Activated naive CD8-positive, alpha-beta T cell treated with anti-CD3 and anti-CD28 coated beads, Interleukin-2, amount 50 U/mL, for 24 hours (primary cell): ENCODE data around the gene ABHD13.
A peak's percentile ranks its signal among the peaks of the same experiment; 100 is the strongest.
"Not testable (repeated sequence)": the region's sequence is repeated elsewhere in the genome, so short reads cannot be mapped to it uniquely, and the experiment has no call there.

Experiments
- ATAC-seq: fragments of 150-1000 bp; cut with Tn5 transposase; one replicate; pipeline ENCODE4 v1.10.0; 2021
- DNase-seq: peaks from one replicate; pipeline ENCODE4 v3.0.0; 2021
- H3K27ac Mint-ChIP-seq: one replicate; pipeline ENCODE4 v1.8.0; 2021; ENCODE audit warnings: mild to moderate bottlenecking, mixed read lengths
- H3K27me3 Mint-ChIP-seq: one replicate; pipeline ENCODE4 v1.8.0; 2021; ENCODE audit warnings: mixed read lengths
- H3K36me3 Mint-ChIP-seq: one replicate; pipeline ENCODE4 v1.8.0; 2021; ENCODE audit warnings: low read depth, mixed read lengths
- H3K4me1 Mint-ChIP-seq: one replicate; pipeline ENCODE4 v1.8.0; 2021; ENCODE audit warnings: mixed read lengths
- H3K4me3 Mint-ChIP-seq: one replicate; pipeline ENCODE4 v1.8.0; 2021; ENCODE audit warnings: mild to moderate bottlenecking, moderate library complexity, mixed read lengths
- H3K9me3 Mint-ChIP-seq: one replicate; pipeline ENCODE4 v1.8.0; 2021; ENCODE audit warnings: mixed read lengths

ABHD13 gene

GRCh38 chr13:108212886-108213285, 5.3 kb upstream of the ABHD13 start:
- H3K36me3 Mint-ChIP-seq: peaks cover 35% of the 10 kb centered on the region
- peaks cover 36% of the 10 kb centered on the region for H3K4me1 Mint-ChIP-seq
- no peaks in the 10 kb centered on the region for H3K27me3 Mint-ChIP-seq
- H3K9me3 Mint-ChIP-seq: peaks cover 27% of the 10 kb centered on the region
- peak overlapping the region; percentile 46 for H3K4me3 Mint-ChIP-seq
- ATAC-seq (no peak), DNase-seq (no peak)
- H3K27ac Mint-ChIP-seq: no peak overlapping the region

GRCh38 chr13:108213946-108214345, 4.2 kb upstream of the ABHD13 start:
- peaks cover 34% of the 10 kb centered on the region for H3K36me3 Mint-ChIP-seq
- DNase-seq (no peak), ATAC-seq (no peak)
- H3K4me1 Mint-ChIP-seq: peaks cover 42% of the 10 kb centered on the region
- H3K27me3 Mint-ChIP-seq: peaks cover 3% of the 10 kb centered on the region
- H3K9me3 Mint-ChIP-seq: peaks cover 22% of the 10 kb centered on the region
- H3K4me3 Mint-ChIP-seq: peak overlapping the region; percentile 71
- H3K27ac Mint-ChIP-seq: peak overlapping the region; percentile 52

DNA sequence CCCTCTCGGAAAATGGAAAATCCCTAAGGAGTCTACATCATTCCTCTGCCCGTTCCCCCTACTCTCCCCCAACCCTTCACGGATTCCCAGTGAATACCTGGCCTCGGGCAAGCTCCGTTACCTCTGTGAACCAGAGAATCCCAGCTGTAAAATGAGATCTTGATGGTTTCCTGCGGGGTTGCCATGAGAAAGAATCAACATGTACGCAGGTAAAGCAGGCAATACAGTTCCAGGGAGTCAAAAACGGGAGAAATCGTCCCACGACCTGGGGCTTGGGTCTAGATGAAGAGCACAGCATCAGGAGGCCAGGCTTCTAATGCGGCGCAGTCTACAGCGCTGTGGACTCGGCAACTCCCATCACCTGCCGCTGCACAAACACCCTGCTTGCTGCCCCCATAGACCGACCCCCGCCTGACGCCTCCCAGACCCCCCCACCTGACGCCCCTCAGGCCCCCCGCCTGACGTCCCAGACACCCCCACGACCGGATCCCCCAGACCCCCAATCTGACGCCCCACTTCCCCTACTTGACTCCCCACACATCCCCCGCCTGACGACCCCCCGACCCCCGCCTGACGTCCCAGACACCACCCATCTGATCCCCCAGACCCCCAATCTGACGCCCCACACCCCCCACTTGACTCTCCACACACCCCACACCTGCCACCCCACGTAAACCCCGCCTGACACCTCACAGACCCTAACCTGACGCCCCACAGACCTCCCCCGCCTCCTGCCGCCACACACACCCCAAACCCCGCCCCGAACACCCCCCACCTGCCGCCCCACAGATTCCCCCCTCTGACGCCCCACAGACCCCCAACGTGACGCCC, 3.5 kb upstream of the ABHD13 start:
- Mint-ChIP-seq H3K9me3 (peaks cover 17% of the 10 kb centered on the region), H3K36me3 (peaks cover 28% of the 10 kb centered on the region), H3K27me3 (peaks cover 3% of the 10 kb centered on the region), H3K4me1 (peaks cover 49% of the 10 kb centered on the region), H3K4me3 (peak overlapping the region; percentile 87), H3K27ac (peak overlapping the region; percentile 81)
- no peak for ATAC-seq
- DNase-seq: peak; percentile 7

DNA sequence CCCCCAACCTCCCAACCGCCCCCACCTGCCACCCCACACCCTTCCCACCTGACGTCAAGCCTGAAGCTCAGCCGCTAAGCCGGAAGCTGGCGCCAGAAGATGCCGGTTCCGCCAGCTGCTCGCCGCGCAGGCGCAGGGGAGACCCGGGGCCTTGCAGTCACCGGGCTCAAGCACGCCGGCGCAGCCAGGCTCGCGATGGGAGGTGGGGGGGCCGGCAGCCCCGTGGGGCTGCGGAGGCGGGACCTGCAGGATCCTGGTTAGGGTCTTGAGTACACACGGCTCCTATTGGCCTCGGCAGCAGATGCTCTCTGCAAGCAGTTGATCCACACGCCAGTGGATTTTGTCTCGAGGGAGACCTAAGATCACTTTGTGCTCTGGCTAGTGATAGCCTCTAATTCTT, 2.8 kb upstream of the ABHD13 start, which contains the start of gene LIG4:
TSS of gene LIG4 (minus strand) at position 101 of the 400 bp plus-strand sequence. CDS start 4,268 bp downstream, outside the sequence.
- Mint-ChIP-seq H3K4me1 (peaks cover 54% of the 10 kb centered on the region), H3K36me3 (peaks cover 20% of the 10 kb centered on the region), H3K27me3 (peaks cover 3% of the 10 kb centered on the region), H3K4me3 (peak within 1 kb of the TSS; percentile 87), H3K27ac (peak within 1 kb of the TSS; percentile 81), H3K9me3 (peaks cover 11% of the 10 kb centered on the region)
- DNase-seq (peak; percentile 90), ATAC-seq (peak; percentile 75)

DNA sequence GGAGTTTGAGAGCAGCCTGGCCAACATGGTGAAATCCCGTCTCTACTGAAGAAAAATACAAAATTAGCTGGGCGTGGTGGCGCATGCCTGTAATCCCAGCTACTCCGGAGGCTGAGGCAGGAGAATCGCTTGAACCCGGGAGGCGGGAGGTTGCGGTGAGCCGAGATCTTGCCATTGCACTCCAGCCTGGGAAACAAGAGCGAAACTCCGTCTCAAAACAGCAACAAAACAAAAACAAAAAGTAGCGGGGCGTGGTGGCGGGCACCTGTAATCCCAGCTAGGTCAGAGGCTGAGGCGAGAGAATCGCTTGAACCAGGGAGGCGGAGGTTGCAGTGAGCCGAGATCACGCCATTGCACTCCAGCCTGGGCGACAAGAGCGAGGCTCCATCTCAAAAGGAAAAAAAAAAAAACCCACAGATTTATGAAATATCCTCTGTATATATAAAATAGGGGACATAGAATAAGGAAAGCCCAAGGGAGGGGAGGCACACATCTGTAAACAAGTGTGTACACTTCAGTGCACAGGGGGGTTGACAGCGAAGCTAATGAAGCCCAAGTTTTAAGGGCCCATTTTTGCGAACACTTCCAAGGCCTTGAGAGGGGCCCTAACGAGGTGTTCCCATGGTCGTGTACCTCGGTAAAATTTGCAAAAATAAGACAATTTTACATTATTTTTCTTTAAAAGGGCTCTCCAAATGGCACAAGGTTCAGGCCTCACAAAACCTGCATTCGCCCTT, 717 bp upstream of the ABHD13 start:
- H3K9me3 Mint-ChIP-seq, ATAC-seq, H3K36me3 Mint-ChIP-seq, H3K27me3 Mint-ChIP-seq: not testable (repeated sequence)
- DNase-seq: peak; percentile 14
- peaks cover 65% of the 10 kb centered on the region for H3K4me1 Mint-ChIP-seq
- H3K27ac Mint-ChIP-seq: peak overlapping the region; percentile 95
- peak overlapping the region; percentile 87 for H3K4me3 Mint-ChIP-seq

GRCh38 chr13:108220041-108220440, 1.8 kb downstream of the ABHD13 start:
- no peak for DNase-seq
- Mint-ChIP-seq H3K36me3 (peaks cover 3% of the 10 kb centered on the region), H3K4me1 (peaks cover 68% of the 10 kb centered on the region), H3K9me3 (no peaks in the 10 kb centered on the region), H3K27ac (peak overlapping the region; percentile 83), H3K27me3 (peaks cover 3% of the 10 kb centered on the region), H3K4me3 (peak overlapping the region; percentile 87)
- ATAC-seq: no peak

DNA sequence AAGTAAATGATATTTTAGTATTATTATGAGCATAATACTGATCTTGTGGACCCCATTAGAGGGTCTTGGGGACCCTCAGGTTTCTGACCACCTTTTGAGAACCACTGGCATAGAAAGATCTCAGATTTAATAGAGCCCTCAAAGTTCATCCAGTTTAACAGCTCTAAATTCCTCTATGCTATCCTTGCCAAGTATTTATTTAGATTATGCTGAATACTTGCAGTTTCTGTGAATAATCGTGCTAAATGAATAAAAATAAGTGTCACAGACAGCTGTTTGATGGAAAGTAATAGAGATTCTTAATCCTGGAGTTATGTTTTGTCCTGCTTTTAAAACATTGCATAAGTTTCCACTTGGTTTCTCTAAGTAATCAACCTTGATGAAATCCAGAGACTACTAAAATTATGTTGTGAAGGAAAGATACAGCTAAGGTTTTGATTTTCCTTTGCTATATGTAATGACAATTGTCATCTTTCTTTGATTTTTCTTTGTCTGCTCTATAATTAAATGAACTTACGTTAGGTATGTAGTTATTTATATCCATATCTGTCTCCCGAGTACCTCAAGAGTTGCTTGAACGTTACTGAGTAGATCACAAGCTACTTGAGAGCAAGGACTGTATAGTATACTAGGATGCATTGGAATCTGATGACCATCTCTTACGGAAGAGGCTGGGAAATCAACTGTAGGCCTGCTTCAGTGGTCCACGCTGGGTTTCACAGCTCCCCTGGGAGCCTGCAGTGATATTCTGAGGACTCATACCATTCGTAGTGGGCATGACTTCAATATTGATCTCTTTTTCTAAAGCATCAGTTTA, 5.7 kb downstream of the ABHD13 start:
- no peak for ATAC-seq
- H3K4me1 Mint-ChIP-seq: peaks cover 72% of the 10 kb centered on the region
- H3K4me3 Mint-ChIP-seq: no peak overlapping the region

DNA sequence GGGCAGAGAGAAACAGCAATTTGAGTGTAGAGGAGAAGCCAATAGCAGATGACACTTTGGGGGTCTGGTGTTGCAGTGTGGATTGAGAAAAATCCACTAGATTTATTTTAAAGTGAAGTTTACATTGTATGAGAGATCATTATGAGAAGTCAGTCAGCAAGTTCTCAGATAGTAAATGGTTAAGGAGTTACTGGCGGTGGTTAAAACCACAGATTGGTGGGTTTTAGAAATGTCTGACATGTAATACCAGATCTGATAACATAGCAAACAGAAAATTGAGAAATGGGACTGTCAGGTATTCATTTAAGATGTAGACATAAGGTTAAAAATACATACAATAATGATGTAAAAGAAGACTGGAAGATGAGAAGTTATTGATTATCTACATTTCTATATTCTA, 7.2 kb downstream of the ABHD13 start:
- Mint-ChIP-seq H3K9me3 (no peaks in the 10 kb centered on the region), H3K27ac (peak overlapping the region; percentile 0), H3K4me3 (no peak overlapping the region), H3K27me3 (no peaks in the 10 kb centered on the region), H3K36me3 (peaks cover 9% of the 10 kb centered on the region), H3K4me1 (peaks cover 64% of the 10 kb centered on the region)
- ATAC-seq (peak; percentile 74), DNase-seq (no peak)

More for the DNA sequence above, 5.7 kb downstream of the ABHD13 start:
- H3K27me3 Mint-ChIP-seq: no peaks in the 10 kb centered on the region
- H3K27ac Mint-ChIP-seq: no peak overlapping the region
- DNase-seq: no peak
- H3K36me3 Mint-ChIP-seq: no peaks in the 10 kb centered on the region
- H3K9me3 Mint-ChIP-seq: no peaks in the 10 kb centered on the region

DNA sequence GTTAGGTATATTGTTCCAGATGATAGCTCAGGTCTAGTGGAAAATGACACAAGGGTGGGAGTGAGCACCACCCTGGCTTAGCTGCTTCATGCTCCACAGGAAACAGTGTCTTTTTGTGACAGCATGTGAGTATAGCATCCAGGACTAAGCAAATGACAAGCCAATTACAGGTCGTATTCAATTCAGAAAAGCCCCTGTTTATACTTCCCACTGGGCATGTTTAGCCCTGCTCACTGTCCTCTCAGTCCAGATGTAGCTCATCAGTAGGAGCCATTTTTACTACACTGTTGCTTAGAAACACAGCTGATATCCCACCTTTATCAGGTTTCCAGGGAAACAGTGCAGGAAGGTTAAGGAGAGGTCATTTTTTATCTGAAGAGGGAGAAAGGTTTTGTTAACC, 8.0 kb downstream of the ABHD13 start:
- no peak overlapping the region for H3K27ac Mint-ChIP-seq
- H3K4me1 Mint-ChIP-seq: peaks cover 57% of the 10 kb centered on the region

DNA sequence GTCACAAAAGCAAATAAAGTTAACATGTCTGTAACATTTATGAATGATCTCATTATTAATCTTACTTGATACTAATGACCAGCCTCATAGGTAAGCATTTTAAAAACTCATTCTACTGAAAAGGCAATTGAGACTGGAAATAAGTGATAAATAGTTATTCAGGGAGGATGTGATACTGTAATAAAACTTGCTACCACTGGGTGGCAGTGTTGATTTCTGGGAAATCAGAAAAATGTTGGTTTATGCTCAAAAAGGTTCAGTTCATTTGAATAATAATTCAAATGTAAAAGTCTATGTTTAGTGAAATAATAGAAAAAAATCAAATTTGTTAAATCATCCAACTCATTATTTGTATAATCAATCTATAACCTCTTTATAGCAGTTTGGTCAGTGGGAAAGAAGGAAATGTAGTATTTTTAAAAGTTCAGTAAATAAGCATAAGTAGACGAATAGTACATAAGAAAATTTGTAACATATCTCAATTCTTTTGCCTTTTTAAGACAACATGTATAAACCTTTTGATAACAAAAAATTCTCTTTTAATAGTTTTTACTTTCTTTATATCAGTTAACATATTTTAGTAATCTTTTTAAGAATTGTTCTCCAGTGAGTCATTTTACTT, 9.6 kb downstream of the ABHD13 start:
- peaks cover 52% of the 10 kb centered on the region for H3K4me1 Mint-ChIP-seq
- H3K4me3 Mint-ChIP-seq: no peak overlapping the region
- H3K36me3 Mint-ChIP-seq: peaks cover 9% of the 10 kb centered on the region
- no peaks in the 10 kb centered on the region for H3K27me3 Mint-ChIP-seq
- no peaks in the 10 kb centered on the region for H3K9me3 Mint-ChIP-seq
- ATAC-seq: no peak
- no peak overlapping the region for H3K27ac Mint-ChIP-seq
- DNase-seq: peak; percentile 37

More for the DNA sequence above, 8.0 kb downstream of the ABHD13 start:
- DNase-seq (no peak), ATAC-seq (peak; percentile 71)
- Mint-ChIP-seq H3K36me3 (peaks cover 9% of the 10 kb centered on the region), H3K27me3 (no peaks in the 10 kb centered on the region), H3K9me3 (no peaks in the 10 kb centered on the region), H3K4me3 (no peak overlapping the region)

GRCh38 chr13:108230377-108230776, 12.2 kb downstream of the ABHD13 start:
- H3K4me3 Mint-ChIP-seq: no peak overlapping the region
- H3K36me3 Mint-ChIP-seq: peaks cover 15% of the 10 kb centered on the region
- H3K27me3 Mint-ChIP-seq: no peaks in the 10 kb centered on the region
- no peak overlapping the region for H3K27ac Mint-ChIP-seq
- ATAC-seq (no peak), DNase-seq (no peak)
- H3K4me1 Mint-ChIP-seq: peaks cover 33% of the 10 kb centered on the region
- no peaks in the 10 kb centered on the region for H3K9me3 Mint-ChIP-seq

- ATAC-seq (no peak), DNase-seq (no peak)
- Mint-ChIP-seq H3K4me1 (no peaks in the 10 kb centered on the region), H3K9me3 (peaks cover 36% of the 10 kb centered on the region), H3K27ac (no peak overlapping the region), H3K4me3 (no peak overlapping the region), H3K27me3 (no peaks in the 10 kb centered on the region), H3K36me3 (peaks cover 8% of the 10 kb centered on the region)
These were observed 31.0 kb downstream of the ABHD13 start for GRCh38 chr13:108249150-108249549.

- Mint-ChIP-seq H3K27me3 (no peaks in the 10 kb centered on the region), H3K4me3 (no peak overlapping the region), H3K36me3 (peaks cover 5% of the 10 kb centered on the region), H3K4me1 (no peaks in the 10 kb centered on the region), H3K27ac (no peak overlapping the region), H3K9me3 (peaks cover 4% of the 10 kb centered on the region)
- ATAC-seq (no peak), DNase-seq (no peak)
These were observed 39.1 kb downstream of the ABHD13 start for GRCh38 chr13:108257248-108257647.
